NCI-H460 (cell line): ENCODE data around the gene SYPL2. TPM values are rescaled to one million over a fixed set of nuclear protein-coding genes. Genes with fewer than 3 reads are reported as not detected.

Source experiments
- total RNA-seq: library from RNA; depleted of rRNA; stranded (reverse); fragments of >200 nt; shearing (Covaris generic); gene quantifications from 2 replicates; pipeline ENCODE4 v1.2.3, GENCODE V29; 2014; rRNA removed

Gene SYPL2
- total RNA-seq, 1 experiment from 2014 or later: 0.05 TPM

Other genes starting within 250 kb of the SYPL2 start
- gene CELSR2, start 217.0 kb upstream of the SYPL2 start, total RNA-seq: 2.7 and 3.8 TPM in 2 replicates
- 23.1 and 28.0 TPM in 2 replicates for gene PSRC1, start 183.4 kb upstream of the SYPL2 start, total RNA-seq
- gene MYBPHL, start 159.5 kb upstream of the SYPL2 start, total RNA-seq: not detected in 2 replicates
- 1.6 and 3.0 TPM in 2 replicates for gene SORT1, start 68.6 kb upstream of the SYPL2 start, total RNA-seq
- gene PSMA5, start 40.1 kb upstream of the SYPL2 start, total RNA-seq: 85.5 and 98.2 TPM in 2 replicates
- gene ATXN7L2, start 17.4 kb downstream of the SYPL2 start, total RNA-seq: 3.1 TPM in 2 replicates
- gene CYB561D1, start 27.5 kb downstream of the SYPL2 start, total RNA-seq: 2.3 and 2.8 TPM in 2 replicates
- 1.2 and 1.4 TPM in 2 replicates for gene AMIGO1, start 43.2 kb downstream of the SYPL2 start, total RNA-seq
- 0.30 TPM in 1 of 2 replicates, not detected in the other for gene GPR61, start 73.3 kb downstream of the SYPL2 start, total RNA-seq
- 7.6 and 8.5 TPM in 2 replicates for gene GNAI3, start 82.1 kb downstream of the SYPL2 start, total RNA-seq
- gene GNAT2, start 153.1 kb downstream of the SYPL2 start, total RNA-seq: not detected in 2 replicates
- 33.3 and 39.5 TPM in 2 replicates for gene AMPD2, start 153.3 kb downstream of the SYPL2 start, total RNA-seq
- 25.5 and 33.5 TPM in 2 replicates for gene GSTM4, start 189.6 kb downstream of the SYPL2 start, total RNA-seq
- gene GSTM2, start 201.5 kb downstream of the SYPL2 start, total RNA-seq: 9.8 and 11.8 TPM in 2 replicates
- gene GSTM1, start 221.3 kb downstream of the SYPL2 start, total RNA-seq: 67.1 and 68.9 TPM in 2 replicates
- 0.12 TPM in 2 replicates for gene GSTM5, start 245.7 kb downstream of the SYPL2 start, total RNA-seq